GM21723 (cell line): ENCODE results near the gene TM4SF5.
A peak's percentile ranks its signal among the peaks of the same experiment; 100 is the strongest.

Source experiments
- ATAC-seq: cut with Tn5 transposase; IDR thresholded peaks from one replicate; pipeline ENCODE4 v1.9.1; 2021; ENCODE audit warnings: mild to moderate bottlenecking, moderate library complexity; ENCODE audit not compliant: unreplicated experiment

The TM4SF5 gene

DNA sequence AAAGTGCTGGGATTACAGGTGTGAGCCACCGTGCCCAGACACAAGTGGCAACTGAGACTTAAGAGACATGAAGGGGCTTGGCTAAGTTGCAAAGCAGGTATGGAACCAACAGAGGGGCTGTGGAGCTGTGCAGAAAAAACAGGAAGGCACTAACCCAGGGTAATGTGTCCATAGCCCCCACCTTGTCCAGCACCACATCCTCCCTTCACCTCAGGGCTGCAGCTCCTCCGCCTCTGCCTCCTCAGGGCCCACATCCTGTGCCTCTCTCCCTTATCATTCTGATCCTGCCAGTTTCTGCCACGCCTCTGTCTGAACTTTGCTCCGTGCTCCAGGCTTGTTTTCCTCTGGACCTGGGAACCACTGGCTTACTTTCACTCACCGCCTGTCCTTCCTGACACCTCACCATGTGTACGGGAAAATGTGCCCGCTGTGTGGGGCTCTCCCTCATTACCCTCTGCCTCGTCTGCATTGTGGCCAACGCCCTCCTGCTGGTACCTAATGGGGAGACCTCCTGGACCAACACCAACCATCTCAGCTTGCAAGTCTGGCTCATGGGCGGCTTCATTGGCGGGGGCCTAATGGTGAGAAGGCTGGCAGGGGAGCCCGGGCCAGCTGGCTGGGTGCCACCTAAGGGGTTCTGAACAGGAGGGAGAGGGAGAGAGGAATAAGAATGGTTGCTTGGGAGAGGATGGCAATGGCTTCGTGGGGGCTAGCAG lies at the start of gene TM4SF5:
TSS of gene TM4SF5 (plus strand) at position 368 of the 716 bp plus-strand sequence. CDS start at position 405, 37 bp downstream.
- no peak for ATAC-seq

DNA sequence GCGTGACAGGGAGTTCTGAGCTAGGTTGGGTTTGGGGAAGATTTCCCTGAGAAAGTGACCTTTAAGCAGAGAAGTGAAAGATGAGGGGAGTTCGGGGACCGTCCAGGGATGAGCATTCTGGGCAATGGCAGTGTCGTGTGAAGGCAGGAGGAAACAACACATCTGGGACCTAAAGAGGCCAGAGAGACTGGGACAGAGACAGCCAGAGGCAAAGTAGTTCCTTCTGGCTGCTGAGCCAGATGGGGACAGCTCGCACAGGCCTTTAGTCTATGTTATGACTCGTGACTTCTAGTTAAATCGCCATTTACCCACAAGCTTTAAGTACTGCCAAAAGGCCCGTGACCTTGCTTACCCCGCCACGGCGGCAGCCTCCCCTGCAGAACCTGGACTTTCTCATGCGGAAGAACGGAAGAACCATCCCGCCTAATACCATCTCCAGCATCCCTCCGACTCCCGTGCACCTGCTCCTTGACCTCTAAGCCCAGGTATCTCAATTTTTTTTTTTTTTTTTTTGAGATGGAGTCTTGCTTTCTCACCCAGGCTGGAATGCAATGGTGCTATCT lies 48.9 kb upstream of the TM4SF5 start:
- ATAC-seq, result no peak

DNA sequence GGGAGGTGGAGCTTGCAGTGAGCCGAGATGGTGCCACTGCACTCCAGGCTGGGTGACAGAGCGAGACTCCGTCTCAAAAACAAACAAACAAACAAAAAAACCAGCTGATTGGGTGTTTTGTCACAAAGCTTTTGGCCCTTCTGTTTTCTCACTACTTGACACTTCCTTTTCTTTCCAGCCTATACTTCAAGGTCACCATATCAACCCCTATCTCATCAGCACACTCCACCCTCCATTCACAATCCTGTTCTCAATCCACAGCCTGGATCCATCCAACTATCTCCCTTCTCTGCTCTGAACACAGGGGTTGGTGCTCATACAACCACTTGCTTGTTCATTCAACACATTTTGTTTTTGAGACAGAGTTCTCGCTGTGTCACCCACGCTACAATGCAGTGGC lies 47.0 kb upstream of the TM4SF5 start:
- no peak for ATAC-seq

DNA sequence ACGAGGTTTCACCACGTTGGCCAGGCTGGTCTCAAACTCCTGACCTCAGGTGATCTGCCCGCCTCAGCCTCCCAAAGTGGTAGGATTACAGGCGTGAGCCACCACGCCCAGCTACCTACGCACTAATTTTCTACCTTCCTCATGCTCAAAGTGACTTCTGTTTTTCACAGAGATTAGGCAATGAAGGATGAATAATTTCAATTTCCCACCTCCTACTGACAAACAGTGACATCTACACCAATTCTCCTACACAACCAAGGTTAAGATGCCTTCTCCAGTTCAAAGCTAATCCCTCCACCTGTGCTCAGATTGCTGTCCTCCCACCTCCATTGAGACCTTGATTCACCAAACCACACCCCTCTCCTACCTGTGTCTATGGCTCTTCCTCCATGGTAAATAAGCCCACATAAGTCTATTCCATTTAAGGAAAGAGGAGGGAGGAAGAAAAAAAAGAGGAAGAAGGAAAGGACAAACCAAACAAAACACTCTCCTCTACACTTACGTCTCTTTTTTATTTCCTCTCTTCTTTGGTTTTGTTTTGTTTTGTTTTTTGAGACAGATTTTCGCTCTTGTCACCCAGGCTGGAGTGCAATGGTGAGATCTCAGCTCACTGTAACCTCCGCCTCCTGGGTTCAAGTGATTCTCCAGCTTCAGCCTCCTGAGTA lies 45.9 kb upstream of the TM4SF5 start:
- ATAC-seq, result no peak

DNA sequence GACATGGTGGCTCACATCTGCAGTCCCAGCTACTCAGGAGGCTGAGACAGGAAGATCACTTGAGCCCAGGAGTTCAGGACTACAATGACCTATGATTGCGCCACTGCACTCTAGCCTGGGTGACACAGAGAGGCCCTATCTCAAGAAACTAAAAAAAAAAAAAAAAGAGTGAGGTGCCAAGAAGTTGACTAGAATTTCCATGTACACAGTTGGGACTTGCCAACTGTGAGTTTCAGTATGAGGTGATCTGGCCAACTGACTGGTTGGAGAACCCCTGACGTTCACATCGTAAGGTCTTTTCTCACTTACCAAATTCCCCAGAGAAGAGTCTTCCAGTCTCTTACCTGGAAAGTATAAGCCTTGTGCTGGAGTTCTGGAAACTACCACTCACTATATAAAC lies 43.6 kb upstream of the TM4SF5 start:
- ATAC-seq, result no peak

DNA sequence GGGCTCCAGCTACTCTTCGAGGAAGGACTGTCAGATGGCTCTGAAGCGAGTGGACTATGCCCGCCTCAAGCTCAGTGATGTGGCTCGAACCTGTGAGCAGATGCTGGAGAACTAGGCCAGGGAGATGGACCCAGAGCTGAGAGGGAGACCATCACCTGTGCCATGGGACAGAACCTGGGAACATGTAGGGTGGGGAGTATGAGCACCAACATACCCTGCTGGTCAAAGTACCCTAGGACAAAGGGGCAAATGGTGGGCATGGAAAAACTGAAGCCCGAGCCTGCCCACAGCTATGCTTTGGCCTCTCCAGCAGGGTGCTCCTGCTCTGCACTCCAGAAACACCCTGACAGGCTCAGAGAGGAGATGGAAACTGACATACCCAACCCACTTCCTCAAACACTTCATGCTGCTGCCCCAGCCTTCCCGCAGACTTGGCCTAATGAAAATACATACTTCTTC lies 38.6 kb upstream of the TM4SF5 start:
- ATAC-seq, result no peak

DNA sequence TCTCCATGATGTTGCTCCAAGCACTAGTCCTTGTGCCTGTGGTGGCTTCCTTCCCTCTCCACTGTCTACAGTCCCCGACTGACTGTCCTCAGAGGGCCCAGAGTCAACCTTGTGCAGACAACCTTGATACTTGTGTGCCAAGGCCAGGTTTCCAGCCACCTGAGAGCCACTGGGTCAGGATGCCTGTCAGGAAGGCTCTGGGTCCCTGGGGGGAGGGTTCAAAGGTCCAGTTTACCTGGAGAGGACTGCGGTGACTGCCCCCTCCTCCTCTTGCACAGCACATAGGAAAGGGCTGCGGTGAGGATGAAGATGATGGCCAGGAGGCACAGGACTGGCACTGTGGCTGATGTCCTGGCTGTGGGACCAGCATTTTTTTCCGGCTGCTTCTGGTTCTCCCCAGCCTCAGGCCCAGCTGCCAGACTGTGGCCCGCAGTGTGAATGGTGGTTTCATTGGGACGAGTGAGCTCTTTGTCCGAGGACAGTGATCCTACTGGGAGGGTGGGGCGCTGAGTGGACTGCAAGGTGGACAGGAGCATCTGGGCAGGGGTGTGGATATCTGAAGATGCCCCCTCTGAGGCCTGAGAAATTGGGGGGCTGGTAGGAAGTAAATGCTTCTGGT lies 36.7 kb upstream of the TM4SF5 start:
- no peak for ATAC-seq

DNA sequence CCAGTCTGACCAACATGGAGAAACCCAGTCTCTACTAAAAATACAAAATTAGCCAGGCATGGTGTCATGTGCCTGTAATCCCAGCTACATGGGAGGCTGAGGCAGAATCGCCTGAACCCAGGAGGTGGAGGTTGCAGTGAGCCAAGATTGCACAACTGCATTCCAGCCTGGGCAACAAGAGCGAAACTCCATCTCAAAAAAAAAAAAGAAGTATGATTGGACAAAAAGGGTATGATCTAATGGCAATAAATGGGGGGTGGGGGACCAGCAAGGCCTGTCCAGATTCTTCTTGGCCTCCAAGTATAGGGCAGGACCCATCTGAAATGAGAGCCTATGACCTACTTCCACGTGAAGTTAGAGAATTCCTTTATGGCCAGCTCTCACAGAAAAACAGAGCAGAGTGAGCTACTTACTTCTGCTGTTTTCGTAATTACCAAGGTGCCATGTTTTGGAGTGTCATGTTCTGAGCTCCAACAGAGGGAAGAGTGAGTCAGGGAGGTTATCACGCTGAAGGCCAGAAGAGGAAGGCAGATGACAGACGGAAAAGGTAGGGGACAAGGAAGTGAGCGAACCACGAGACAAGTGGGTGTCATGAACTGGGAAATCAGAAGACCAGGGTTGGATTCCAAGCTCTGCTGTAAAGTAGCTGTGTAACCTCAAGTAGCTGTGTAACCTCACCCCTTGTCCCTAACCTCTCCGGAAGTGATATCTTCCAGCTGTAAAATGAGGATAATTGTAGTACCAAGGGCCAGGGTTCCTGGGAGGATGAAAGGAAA lies 35.6 kb upstream of the TM4SF5 start:
- ATAC-seq, result no peak

DNA sequence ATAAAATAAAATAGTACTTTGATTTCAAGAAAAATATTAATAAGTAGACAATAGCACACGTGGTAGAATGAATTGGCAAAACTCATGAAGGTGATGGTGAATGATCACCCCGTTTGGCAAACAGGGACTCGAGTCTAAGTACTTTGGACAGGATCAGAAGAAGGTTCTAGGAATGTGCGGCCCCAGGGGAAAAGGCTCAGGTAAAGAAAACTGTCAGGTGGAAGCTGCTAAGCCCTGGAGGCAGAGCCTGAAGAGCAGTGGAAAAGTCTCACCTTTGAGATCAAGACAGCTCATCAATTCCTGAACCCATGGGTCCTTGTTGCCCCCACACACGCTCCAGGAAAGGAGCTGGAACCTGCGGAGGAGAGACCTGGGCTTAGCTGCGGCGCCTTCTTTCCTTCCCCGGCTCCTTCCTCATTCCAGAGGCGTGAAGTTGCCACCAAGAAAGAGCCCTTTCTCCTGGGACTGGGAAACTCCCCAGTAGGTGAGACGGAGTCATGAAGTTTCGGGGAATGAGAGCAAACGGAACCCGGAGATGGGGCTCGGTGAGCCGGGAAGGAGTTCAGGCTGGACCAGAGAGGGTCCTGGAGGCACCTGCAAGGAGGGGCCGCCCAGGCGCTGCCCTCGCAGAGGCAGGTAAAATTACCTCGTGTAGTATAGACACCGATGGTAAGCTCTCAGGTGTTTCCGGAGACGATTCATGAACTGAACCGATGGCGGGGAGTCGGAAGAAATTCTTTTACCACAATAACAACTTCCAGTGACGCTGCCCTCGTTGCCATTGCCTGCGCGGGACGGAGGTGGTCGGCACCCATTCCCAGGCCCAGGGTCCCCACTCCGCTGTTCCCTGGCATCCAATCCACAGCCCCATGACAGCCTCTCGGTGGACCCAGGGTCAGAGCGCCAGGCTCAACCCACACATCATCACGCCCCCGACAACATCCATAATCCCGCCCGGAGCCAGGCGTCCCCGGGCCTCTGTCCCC lies 33.3 kb upstream of the TM4SF5 start:
- no peak for ATAC-seq

DNA sequence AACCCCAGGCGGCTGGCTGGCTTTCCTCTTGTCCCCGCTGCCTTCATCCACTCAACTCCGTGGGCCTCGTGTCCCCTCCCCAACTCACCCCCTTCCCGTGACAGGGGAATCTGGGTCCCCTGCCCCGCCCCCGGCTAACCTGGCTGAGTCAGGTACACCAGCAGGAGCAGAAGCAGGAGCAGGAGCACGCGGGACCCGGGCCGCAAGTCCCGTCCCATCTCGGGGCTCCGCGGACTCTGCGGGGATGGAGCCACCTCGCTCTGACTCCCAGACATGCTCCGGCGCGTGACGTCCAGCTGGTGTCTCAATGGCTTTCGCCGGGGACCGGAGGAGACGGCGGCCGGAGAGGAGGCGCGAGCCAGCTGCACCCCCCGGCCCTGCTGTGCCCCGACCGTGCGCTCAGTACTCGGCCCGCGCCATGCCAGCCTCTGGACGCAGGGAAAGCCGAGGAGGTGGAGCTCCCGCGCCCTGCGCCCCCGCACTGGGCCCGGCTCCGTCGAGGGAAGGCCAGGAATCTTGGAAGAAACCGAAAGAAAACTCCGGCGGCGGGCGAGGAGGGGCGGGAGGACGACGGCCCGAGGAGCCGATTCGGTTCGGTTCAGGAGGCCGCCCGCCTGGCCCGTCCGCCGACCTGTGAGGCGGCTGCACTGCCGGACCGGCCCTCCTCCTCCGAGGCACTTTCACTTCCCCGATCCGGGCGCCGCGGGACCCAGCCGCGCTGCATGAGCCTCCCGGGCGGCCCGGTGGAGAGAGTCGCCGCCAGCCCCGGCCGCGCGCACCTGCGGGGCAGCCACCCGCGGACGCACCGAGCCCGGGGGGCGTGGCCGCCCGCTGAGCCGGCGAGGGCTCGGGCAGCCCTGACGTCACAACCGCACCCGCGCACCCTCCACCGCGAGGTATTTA lies 32.3 kb upstream of the TM4SF5 start, which contains the start of the genes CXCL16 and ZMYND15:
TSS of gene CXCL16 (minus strand) at position 807 of the 903 bp plus-strand sequence. CDS start at position 218, 589 bp downstream.
TSS of gene ZMYND15 (plus strand) at position 712 of the 903 bp plus-strand sequence. CDS start 716 bp downstream, outside the sequence.
- peak; percentile 61 for ATAC-seq

DNA sequence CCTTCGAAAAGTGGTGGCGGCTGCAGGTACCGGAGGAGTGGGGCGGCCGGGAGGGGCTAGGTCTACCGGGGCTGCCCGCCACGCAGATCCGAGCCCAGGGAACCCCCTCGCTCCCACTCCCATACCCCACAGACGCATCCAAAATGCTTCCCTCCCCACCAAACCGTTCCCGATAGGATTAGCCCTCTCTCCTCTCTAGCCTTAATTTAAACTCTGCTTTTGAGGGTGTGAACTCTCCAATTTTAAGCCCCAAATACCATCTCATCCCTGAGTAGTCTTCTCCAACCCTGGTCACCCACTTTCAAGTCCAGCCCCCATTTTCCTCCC lies 31.7 kb upstream of the TM4SF5 start:
- ATAC-seq, result peak; percentile 21

- ATAC-seq, result no peak
Measured at GRCh38 chr17:4740584-4740983, 31.1 kb upstream of the TM4SF5 start.

GRCh38 chr17:4741544-4741943 lies 30.1 kb upstream of the TM4SF5 start:
- no peak for ATAC-seq

DNA sequence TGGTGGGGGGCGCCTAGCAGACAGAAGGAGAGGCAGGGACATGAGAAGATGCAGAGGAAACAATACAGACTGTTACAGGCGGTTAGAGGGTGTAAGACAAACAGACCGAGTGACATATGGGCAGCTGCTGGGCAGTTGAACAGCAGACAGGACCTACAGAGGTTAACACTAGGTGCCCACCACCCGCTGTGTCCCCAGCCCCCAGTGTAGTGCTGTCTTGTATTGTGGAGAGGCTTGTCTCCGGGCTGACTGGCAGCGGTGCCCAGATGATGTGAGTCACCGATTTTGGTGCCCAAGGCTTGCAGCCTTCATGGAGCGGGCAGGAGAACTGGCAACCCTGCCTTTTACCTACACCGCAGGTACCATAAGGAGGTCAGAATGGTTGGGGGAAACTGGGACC lies 29.6 kb upstream of the TM4SF5 start:
- ATAC-seq, result no peak

- ATAC-seq, result no peak
Measured at GRCh38 chr17:4742629-4743028, 29.1 kb upstream of the TM4SF5 start.

DNA sequence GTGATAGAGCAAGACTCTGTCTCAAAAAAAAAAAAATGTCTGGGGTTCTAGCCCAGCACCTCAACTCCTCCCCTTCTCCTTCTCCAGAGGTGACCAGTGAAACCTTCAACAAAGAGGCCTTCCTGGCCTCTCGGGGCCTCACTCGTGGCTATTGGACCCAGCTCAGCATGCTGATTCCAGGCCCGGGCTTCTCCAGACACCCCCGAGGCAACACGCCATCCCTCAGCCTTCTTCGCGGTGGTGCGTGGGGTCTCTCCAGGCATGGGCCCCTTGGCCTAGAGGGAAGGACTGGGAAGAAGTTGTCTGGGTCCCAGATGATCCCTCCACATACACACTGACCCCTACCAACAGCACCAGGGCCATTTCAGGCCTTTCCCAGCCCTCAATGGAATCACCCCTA lies 28.5 kb upstream of the TM4SF5 start:
- ATAC-seq, result no peak

- ATAC-seq, result no peak
Measured at GRCh38 chr17:4743898-4744297, 27.8 kb upstream of the TM4SF5 start.
